GM10847 (cell line): ENCODE results near the gene ADCY5.

ENCODE experiments used
- POLR2A ChIP-seq: IDR thresholded peaks from 2 replicates; pipeline ENCODE4 v1.6.1; 2011; ENCODE audit not compliant: insufficient read length; ENCODE audit errors: extremely low read depth

ADCY5 gene

DNA sequence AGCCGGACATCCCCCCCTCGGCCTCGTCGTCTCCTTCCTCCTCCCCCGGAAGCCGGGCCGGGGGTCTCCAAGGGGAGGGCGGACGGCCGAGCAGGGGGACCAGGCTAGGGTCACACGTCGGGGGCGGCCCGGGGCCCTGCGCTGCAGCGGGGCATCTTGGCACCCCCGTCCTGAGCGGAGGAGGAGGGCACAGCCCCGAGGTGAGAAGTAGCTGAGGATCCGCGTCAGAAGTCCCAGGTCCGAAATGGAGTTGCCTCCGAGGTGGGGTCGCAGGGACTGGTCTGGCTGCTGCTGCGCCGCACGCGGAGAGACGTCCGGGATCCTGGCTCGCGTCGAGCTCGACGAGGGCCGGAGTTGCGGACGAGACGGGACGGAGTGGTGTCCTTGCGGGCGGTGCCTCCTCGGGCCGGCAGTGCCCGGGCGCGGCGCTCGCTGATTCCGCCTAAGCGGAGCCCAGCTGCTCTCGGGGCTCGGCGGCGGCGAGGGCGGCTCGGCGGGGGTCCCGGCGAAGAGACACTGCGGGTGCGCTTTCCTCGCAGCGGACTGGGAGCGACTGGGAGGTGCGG, at the start of gene ADCY5:
TSS of gene ADCY5 (minus strand) at position 555 of the 566 bp plus-strand sequence. CDS start at position 10, 545 bp downstream.
- no peak for TF ChIP-seq POLR2A

- TF ChIP-seq POLR2A, result no peak
These were observed 45.0 kb upstream of the ADCY5 start for GRCh38 chr3:123493912-123494311.

- no peak for TF ChIP-seq POLR2A
These were observed 43.2 kb upstream of the ADCY5 start for GRCh38 chr3:123491966-123492587.

GRCh38 chr3:123489400-123490004, 40.6 kb upstream of the ADCY5 start:
- no peak for TF ChIP-seq POLR2A

- TF ChIP-seq POLR2A, result no peak
These were observed 39.9 kb upstream of the ADCY5 start for GRCh38 chr3:123488645-123489347.

DNA sequence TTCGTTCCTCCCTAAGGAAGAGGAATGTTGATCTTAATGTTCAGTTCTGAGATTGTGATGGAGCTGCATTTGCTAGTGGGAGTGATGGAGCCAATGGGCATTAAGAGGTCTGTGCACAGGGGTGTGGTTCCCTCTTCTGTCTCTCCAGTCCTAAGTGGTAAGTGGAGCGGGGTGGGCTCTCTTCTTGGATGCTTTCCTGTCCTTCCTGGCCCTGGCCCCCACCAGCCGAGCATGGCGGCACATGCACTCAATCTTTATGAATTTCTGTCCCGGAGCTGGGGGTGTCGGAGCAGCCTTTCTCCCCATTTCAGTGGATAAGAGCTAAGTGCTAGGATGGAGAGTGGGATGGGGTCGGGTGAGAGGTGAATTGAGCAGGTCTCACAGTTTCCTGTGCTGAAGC, 37.6 kb upstream of the ADCY5 start:
- no peak for TF ChIP-seq POLR2A

- no peak for TF ChIP-seq POLR2A
These were observed 36.7 kb upstream of the ADCY5 start for GRCh38 chr3:123485551-123485950.

DNA sequence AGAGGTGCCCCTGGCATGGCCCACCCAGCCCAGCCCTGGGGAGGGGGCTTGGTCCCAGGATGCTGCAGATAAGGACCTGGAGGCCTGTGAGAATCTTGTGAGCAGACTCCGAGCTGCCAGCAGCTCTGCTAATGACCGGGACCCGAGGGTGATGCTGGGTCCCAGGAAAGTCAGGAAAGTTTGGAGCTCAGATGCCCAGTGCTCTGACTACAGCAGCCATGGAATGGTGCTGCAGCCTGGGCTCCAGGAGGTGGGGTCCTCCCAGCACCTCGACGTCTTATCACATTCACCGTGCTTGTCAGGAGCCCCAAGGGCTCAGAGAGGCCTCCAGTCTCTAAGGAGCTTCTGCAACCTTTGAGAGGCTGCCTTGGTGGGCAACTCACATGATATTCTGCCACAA, 34.3 kb upstream of the ADCY5 start:
- no peak for TF ChIP-seq POLR2A

GRCh38 chr3:123481722-123482457, 33.0 kb upstream of the ADCY5 start:
- TF ChIP-seq POLR2A, result no peak

- TF ChIP-seq POLR2A, result no peak
These were observed 32.2 kb upstream of the ADCY5 start for GRCh38 chr3:123481071-123481470.

DNA sequence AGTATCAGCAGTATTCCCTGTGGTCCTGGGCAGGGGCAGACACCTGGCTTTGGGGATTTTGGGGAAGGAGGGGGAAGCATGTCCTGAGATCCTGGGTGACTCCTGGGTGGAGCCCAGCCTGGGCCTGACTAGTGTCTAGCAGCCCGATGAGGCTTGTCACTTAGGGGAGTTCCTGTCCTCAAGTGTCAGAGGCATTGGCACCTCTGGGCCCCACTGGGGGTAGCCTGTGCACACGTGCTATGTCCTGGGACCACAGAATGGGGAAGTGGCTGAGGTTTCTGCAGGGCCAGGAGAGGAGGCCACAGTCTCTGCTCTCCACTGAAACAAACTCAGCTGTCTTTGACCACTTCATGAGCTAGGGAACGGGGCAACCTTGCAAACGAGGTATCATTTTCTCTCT, 31.5 kb upstream of the ADCY5 start:
- no peak for TF ChIP-seq POLR2A

- TF ChIP-seq POLR2A, result no peak
These were observed 31.0 kb upstream of the ADCY5 start for GRCh38 chr3:123479891-123480290.

DNA sequence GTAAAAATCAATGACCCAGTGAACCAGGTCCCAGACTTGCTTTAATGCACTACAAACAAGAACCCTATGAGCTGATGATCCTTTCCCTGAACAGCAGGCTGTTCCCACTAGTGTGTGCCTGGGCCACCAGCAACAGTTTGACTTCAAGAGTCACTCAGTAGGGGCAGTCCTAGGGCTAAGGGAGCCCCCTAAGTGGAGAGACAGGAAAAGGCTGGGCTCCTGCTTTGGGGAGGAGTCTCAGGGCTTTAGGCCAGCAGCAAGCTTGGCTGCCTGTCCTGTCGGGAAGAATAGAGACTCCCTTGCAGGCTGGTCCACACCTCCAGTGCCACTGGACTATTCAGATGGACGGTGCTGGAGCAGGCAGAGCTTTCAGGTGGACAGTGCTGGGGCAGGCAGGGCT, 29.4 kb upstream of the ADCY5 start:
- no peak for TF ChIP-seq POLR2A

GRCh38 chr3:123476967-123477750, 28.3 kb upstream of the ADCY5 start:
- no peak for TF ChIP-seq POLR2A

DNA sequence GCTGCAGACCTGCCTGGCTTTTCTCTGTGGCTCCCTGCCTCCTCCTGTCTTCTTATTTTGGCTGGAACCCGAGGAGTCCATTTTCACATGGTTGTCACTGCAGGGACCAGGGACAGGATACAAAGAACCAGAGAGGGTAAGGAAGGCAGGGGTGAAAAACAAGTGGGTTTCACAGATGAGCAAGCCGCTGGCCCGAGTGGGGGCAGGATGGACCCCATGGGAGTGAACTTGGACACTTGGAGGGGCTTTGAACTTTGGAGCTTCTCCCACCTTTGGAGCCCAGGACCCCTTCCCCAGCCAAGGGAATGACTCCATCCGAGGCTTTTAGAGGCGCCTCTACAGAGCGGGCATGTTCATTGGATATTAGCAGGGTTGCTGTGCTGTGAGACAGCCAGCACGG, 26.9 kb upstream of the ADCY5 start:
- TF ChIP-seq POLR2A, result no peak
